Fibroblast of the aortic adventitia (primary cell): ENCODE measurements around the gene TCN1. TPM values are rescaled to one million over a fixed set of nuclear protein-coding genes. Genes with fewer than 3 reads are reported as not detected.

Source experiments
- DNase-seq: peaks from one replicate; pipeline ENCODE4 v3.0.0-alpha.2; 2010; ENCODE audit warnings: low read depth
- H3K4me3 ChIP-seq: 2 replicates; pipeline ENCODE4 v1.5.1; 2011; ENCODE audit warnings: low read depth, mild to moderate bottlenecking, control low read depth, low read length, moderate library complexity
- CTCF ChIP-seq: IDR thresholded peaks from 2 replicates; pipeline ENCODE4 v1.5.1; 2011; ENCODE audit warnings: mild to moderate bottlenecking, low read length, control low read depth, inconsistent platforms; ENCODE audit not compliant: insufficient read depth
- total RNA-seq: library from RNA; depleted of rRNA; stranded (reverse); fragments of >200 nt; gene quantifications from 2 replicates; pipeline ENCODE4 v1.2.3, GENCODE V29; 2012; ENCODE audit warnings: low replicate concordance

Gene TCN1
- total RNA-seq, 1 donor: not detected

DNA sequence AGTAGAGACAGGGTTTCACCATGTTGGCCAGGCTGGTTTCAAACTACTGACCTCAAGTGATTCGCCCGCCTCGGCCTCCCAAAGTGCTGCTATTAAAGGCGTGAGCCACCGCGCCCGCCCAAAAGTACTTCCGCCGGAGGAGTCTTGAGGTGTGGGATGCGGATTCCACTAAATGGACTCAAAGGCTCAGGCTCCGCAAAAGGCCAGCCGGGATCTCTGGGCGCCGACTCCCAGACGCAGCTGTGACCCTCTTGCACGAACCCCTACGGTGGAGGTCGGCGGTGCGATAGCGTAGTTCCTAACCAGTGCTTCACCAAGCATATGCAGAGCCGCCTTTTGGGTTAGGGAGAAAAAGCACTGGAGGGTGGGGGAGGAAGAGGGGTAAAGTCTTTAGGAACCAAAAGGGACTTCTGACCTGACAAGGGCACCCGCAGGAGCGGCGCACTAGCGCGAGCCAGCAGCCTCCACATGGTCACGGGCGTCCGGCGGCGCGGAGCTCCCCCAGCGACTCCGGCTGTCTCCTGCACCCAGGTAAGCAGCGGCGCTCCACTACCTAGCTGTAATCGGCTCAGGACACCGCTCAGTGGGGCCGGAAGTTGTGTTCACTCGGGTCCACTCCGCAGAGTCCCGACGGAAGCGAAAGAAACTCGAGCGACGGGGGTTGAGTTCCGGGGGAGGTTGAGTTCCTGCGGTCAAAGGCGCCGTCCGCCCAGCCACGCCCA is 55.9 kb downstream of the TCN1 start, which contains the start of gene MRPL16:
MRPL16 (minus strand) TSS at position 590 of the 722 bp plus-strand sequence; CDS start at position 470, 120 bp downstream.
- peak; percentile 90 for DNase-seq
- H3K4me3 ChIP-seq: peak within 1 kb of the TSS; percentile 100
- no peak for TF ChIP-seq CTCF

DNA sequence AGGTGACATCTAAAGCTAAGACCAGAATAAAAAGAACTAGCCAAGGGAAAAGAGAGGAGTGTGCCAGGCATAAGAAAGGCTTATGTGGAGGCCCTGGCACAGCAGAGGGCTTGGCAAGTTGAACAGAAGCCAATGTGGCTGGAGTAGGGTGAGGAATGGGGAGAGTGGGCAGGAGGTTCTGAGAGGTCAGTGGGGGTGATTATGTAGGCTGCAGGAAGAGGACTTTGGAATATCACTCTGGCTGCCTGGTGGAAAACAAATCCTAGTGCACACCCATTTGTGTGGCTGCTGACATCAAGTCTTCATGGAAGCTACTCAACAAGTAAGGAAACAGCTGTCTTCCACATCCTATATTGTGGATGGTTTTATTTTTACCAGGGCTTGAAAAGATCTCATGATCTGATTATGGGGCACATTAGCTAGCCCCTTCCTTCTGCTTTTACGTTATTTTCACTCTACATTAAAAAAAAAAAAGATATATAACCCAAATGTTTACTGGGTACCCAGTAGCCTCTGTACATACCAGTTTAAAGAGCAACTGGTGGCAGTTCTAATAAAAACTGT is 59.2 kb downstream of the TCN1 start:
- no peak for DNase-seq
- no peak for TF ChIP-seq CTCF

DNA sequence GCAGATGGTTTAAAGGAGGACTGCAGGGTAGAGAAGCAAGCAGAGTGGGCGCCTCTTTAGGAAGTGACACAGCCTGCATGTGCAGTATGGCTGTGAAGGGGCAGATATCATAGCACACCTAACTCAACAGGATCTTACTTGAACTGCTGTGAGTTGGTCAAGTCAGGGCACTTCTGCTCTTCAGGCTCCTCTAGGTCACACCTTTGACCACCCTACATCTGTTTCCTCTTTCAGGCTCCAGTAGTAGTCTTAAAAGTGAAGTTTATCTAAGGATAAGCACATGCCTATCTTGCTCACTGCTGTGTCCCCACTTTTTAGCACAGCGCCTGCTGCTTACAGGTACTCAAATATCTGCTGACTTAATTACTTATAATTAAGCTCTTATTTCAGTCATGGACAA is 62.2 kb downstream of the TCN1 start:
- TF ChIP-seq CTCF: no peak
- no peak overlapping the region for H3K4me3 ChIP-seq

More for the DNA sequence above, 59.2 kb downstream of the TCN1 start:
- no peak overlapping the region for H3K4me3 ChIP-seq

More for the DNA sequence above, 62.2 kb downstream of the TCN1 start:
- no peak for DNase-seq

Other genes with a start within 250 kb of the TCN1 start
- 19.1 and 25.6 TPM in 2 replicates for gene PATL1, start 197.4 kb downstream of the TCN1 start, total RNA-seq
- not detected in 2 replicates for gene OR10V1, start 152.6 kb downstream of the TCN1 start, total RNA-seq
- gene STX3, start 111.1 kb downstream of the TCN1 start, total RNA-seq: 17.9 and 69.6 TPM in 2 replicates
- 25.7 and 29.3 TPM in 2 replicates for gene MRPL16, start 55.7 kb downstream of the TCN1 start, total RNA-seq
- not detected in 2 replicates for gene CBLIF, start 21.0 kb downstream of the TCN1 start, total RNA-seq
- gene OOSP3, start 12.3 kb upstream of the TCN1 start, total RNA-seq: not detected in 2 replicates
- gene OOSP1, start 71.9 kb upstream of the TCN1 start, total RNA-seq: not detected in 2 replicates
- not detected in 2 replicates for gene OOSP4A, start 97.5 kb upstream of the TCN1 start, total RNA-seq
- gene OOSP4B, start 150.7 kb upstream of the TCN1 start, total RNA-seq: not detected in 2 replicates
- not detected in 2 replicates for gene OOSP2, start 173.9 kb upstream of the TCN1 start, total RNA-seq
- not detected in 2 replicates for gene MS4A3, start 190.2 kb upstream of the TCN1 start, total RNA-seq
- gene MS4A2, start 222.2 kb upstream of the TCN1 start, total RNA-seq: 0.16 TPM in 1 of 2 replicates, not detected in the other